SU-DHL-6 (cell line): ENCODE results near the gene GCNT1.
"Not testable (repeated sequence)": the region's sequence is repeated elsewhere in the genome, so short reads cannot be mapped to it uniquely, and the experiment has no call there.

Experiments
- H2AFZ ChIP-seq: fragments of 200-600 bp; sonication (generic); 2 replicates; pipeline ENCODE4 v1.6.1; 2014; ENCODE audit warnings: low read depth, mild to moderate bottlenecking, moderate library complexity, mixed read lengths, antibody characterized with exemption, low read length; ENCODE audit not compliant: severe bottlenecking
- H3F3A ChIP-seq: fragments of 200-600 bp; shearing (Covaris generic); 2 replicates; pipeline ENCODE4 v1.6.0; 2016; ENCODE audit warnings: antibody characterized with exemption, mild to moderate bottlenecking; ENCODE audit not compliant: insufficient read depth
- H3K27ac ChIP-seq: fragments of 200-600 bp; sonication (generic); 2 replicates; pipeline ENCODE4 v1.5.1; 2016; ENCODE audit warnings: low read depth, mild to moderate bottlenecking, low read length, moderate library complexity, mixed read lengths
- H3K27me3 ChIP-seq: fragments of 200-600 bp; sonication (generic), shearing (Covaris generic); 2 replicates; pipeline ENCODE4 v1.6.0; 2014; ENCODE audit warnings: mild to moderate bottlenecking, low read length
- H3K36me3 ChIP-seq: fragments of 200-600 bp; sonication (generic); 2 replicates; pipeline ENCODE4 v1.6.1; 2014; ENCODE audit warnings: mild to moderate bottlenecking, low read length, mixed read lengths
- H3K4me2 ChIP-seq: fragments of 300-600, 200-600 bp; shearing (Covaris generic), sonication (generic); 2 replicates; pipeline ENCODE4 v1.6.0; 2014; ENCODE audit warnings: low read length, low read depth, mild to moderate bottlenecking; ENCODE audit not compliant: poor library complexity, severe bottlenecking
- H3K4me3 ChIP-seq: fragments of 200-600 bp; sonication (generic); 2 replicates; pipeline ENCODE4 v1.5.1; 2014; ENCODE audit warnings: antibody characterized with exemption, low read length, mild to moderate bottlenecking, mixed read lengths; ENCODE audit not compliant: insufficient read depth, poor library complexity, severe bottlenecking
- H3K79me2 ChIP-seq: fragments of 200-600 bp; sonication (generic); 2 replicates; pipeline ENCODE4 v1.6.1; 2014; ENCODE audit warnings: mild to moderate bottlenecking, low read length, moderate library complexity; ENCODE audit not compliant: insufficient read depth
- H3K9ac ChIP-seq: fragments of 200-600 bp; sonication (generic); 2 replicates; pipeline ENCODE4 v1.7.0; 2014; ENCODE audit warnings: mild to moderate bottlenecking, low read length
- H3K9me2 ChIP-seq: fragments of 200-600 bp; sonication (generic); replicated peaks from 2 replicates; pipeline ENCODE4 v1.6.1; 2014; ENCODE audit warnings: low read length; ENCODE audit not compliant: insufficient read depth
- H3K9me3 ChIP-seq: fragments of 200-600 bp; sonication (generic); 2 replicates; pipeline ENCODE4 v1.6.1; 2014; ENCODE audit warnings: low read length, mixed read lengths; ENCODE audit not compliant: insufficient read depth
- H4K20me1 ChIP-seq: fragments of 200-600 bp; sonication (generic); 2 replicates; pipeline ENCODE4 v1.6.1; 2014; ENCODE audit warnings: low read depth, mild to moderate bottlenecking, antibody characterized with exemption, low read length, moderate library complexity, mixed read lengths
- EZH2phosphoT487 ChIP-seq: fragments of 200-600 bp; sonication (generic), shearing (Covaris generic); conservative IDR thresholded peaks from 2 replicates; pipeline ENCODE4 v1.6.1; 2018; ENCODE audit warnings: mild to moderate bottlenecking, antibody characterized with exemption, low read length, moderate library complexity, mixed read lengths
- TF ChIP-seq, protein P1 (sequence below): fragments of 200-600 bp; sonication (generic); IDR thresholded peaks from one replicate; pipeline ENCODE4 v1.5.1; 2017; ENCODE audit warnings: antibody characterized with exemption, mild to moderate bottlenecking, low read length, moderate library complexity; ENCODE audit not compliant: insufficient read depth, poor library complexity, severe bottlenecking

GCNT1 gene

DNA sequence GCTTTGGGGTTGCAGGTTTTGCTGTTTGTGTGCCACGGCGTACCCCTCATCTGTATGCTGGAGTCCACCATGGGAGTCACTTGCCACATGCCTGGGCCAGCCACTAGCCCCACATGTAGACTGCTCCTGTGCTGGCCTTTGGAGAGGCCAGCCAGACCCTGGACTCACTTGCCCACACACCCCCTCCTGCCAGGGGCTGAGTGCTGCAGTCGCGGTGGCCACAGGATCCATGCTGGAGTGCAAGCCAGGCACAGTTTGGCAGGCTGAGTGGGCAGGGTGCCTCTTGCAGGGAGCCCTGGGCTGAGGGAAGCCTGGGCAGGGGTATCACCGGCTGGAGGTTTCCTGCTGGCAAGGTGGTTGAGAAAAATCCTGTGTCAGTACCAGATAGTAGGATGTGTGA lies 25.6 kb upstream of the GCNT1 start:
- H2AFZ ChIP-seq: no peak overlapping the region
- H4K20me1 ChIP-seq: no peaks in the 10 kb centered on the region
- H3K9me2 ChIP-seq: no peaks in the 10 kb centered on the region
- no peak overlapping the region for H3K9ac ChIP-seq
- H3K27ac ChIP-seq: no peak overlapping the region
- H3F3A ChIP-seq: no peaks in the 10 kb centered on the region
- TF ChIP-seq, protein P1, sequence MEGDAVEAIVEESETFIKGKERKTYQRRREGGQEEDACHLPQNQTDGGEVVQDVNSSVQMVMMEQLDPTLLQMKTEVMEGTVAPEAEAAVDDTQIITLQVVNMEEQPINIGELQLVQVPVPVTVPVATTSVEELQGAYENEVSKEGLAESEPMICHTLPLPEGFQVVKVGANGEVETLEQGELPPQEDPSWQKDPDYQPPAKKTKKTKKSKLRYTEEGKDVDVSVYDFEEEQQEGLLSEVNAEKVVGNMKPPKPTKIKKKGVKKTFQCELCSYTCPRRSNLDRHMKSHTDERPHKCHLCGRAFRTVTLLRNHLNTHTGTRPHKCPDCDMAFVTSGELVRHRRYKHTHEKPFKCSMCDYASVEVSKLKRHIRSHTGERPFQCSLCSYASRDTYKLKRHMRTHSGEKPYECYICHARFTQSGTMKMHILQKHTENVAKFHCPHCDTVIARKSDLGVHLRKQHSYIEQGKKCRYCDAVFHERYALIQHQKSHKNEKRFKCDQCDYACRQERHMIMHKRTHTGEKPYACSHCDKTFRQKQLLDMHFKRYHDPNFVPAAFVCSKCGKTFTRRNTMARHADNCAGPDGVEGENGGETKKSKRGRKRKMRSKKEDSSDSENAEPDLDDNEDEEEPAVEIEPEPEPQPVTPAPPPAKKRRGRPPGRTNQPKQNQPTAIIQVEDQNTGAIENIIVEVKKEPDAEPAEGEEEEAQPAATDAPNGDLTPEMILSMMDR: no peak
- no peak for TF ChIP-seq EZH2phosphoT487
- H3K36me3 ChIP-seq: no peaks in the 10 kb centered on the region
- H3K4me3 ChIP-seq: no peak overlapping the region
- no peaks in the 10 kb centered on the region for H3K9me3 ChIP-seq
- H3K27me3 ChIP-seq: no peaks in the 10 kb centered on the region
- no peaks in the 10 kb centered on the region for H3K79me2 ChIP-seq
- no peak overlapping the region for H3K4me2 ChIP-seq

DNA sequence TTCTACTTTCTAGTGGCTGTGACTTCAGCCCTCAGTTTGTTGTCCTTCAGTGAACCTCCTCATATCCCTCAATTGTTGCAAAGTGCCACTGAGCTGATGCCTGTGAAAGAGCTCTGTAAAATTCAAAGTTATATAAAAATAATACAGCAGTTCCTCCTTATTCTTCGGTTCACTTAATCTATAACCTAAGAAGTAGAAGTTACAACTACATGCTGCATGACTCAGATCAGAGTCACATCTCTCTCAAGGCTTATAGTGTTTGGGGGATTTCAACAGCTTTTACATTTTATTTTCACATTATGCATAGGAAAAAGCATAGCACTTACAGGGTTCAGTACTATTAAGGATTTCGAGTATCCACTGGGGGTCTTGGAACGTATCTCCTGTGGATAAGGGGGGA lies 25.1 kb upstream of the GCNT1 start:
- no peak for TF ChIP-seq EZH2phosphoT487
- TF ChIP-seq, protein P1: no peak
- no peaks in the 10 kb centered on the region for H3K9me3 ChIP-seq

DNA sequence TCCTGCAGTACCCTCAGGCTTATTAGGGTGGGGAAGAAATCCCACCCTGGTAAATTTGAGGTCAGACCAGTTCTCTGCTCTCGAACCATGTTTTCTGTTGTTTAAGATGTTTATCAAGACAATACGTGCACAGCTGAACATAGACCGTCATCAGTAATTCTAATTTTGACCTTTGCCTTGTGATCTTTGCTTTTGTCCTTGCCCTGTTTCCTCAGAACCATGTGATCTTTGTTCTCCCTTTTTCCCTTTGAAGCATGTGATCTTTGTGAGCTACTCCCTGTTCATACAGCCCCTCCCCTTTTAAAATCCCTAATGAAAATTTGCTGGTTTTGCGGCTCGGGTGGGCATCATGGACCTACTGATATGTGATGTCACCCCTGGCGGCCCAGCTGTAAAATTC lies 24.1 kb upstream of the GCNT1 start:
- not testable (repeated sequence) for H3K36me3 ChIP-seq, H3K4me2 ChIP-seq, H2AFZ ChIP-seq, H3K79me2 ChIP-seq, H3F3A ChIP-seq, H4K20me1 ChIP-seq, H3K9me2 ChIP-seq, H3K4me3 ChIP-seq, H3K9ac ChIP-seq, H3K9me3 ChIP-seq, H3K27me3 ChIP-seq, H3K27ac ChIP-seq

More for the DNA sequence above, 25.1 kb upstream of the GCNT1 start:
- Histone ChIP-seq H3K4me3 (no peak overlapping the region), H3K27ac (no peak overlapping the region), H3K79me2 (no peaks in the 10 kb centered on the region), H3K27me3 (no peaks in the 10 kb centered on the region), H3K9ac (no peak overlapping the region), H4K20me1 (no peaks in the 10 kb centered on the region), H2AFZ (no peak overlapping the region), H3K36me3 (no peaks in the 10 kb centered on the region), H3F3A (no peaks in the 10 kb centered on the region), H3K9me2 (no peaks in the 10 kb centered on the region), H3K4me2 (no peak overlapping the region)

- H3K27ac ChIP-seq, H4K20me1 ChIP-seq, H3K4me3 ChIP-seq, H3K9me2 ChIP-seq, H3K9ac ChIP-seq, H2AFZ ChIP-seq, H3K4me2 ChIP-seq, H3K9me3 ChIP-seq, H3K36me3 ChIP-seq, H3K27me3 ChIP-seq, H3K79me2 ChIP-seq, H3F3A ChIP-seq: not testable (repeated sequence)
These were observed 21.8 kb upstream of the GCNT1 start for GRCh38 chr9:76437017-76437699.
